GM19452 (cell line): ENCODE measurements around the gene NME5.
"Not testable (repeated sequence)": the region's sequence is repeated elsewhere in the genome, so short reads cannot be mapped to it uniquely, and the experiment has no call there.

Experiments used
- ATAC-seq: cut with Tn5 transposase; IDR thresholded peaks from one replicate; pipeline ENCODE4 v1.9.1; 2021; ENCODE audit not compliant: unreplicated experiment

NME5 gene

GRCh38 chr5:138138949-138139780 lies at the start of gene NME5:
Gene NME5 (minus strand): TSS chr5:138139428. CDS start chr5:138138780, 648 bp downstream.
- ATAC-seq, result no peak

GRCh38 chr5:138188626-138189025 lies 49.4 kb upstream of the NME5 start:
- ATAC-seq, result no peak

GRCh38 chr5:138186002-138186447 lies 46.8 kb upstream of the NME5 start:
- no peak for ATAC-seq

- ATAC-seq, result no peak
Measured at GRCh38 chr5:138182808-138183207, 43.6 kb upstream of the NME5 start.

- ATAC-seq, result no peak
Measured at GRCh38 chr5:138180841-138181240, 41.6 kb upstream of the NME5 start.

- no peak for ATAC-seq
Measured at GRCh38 chr5:138180183-138180782, 41.1 kb upstream of the NME5 start.

GRCh38 chr5:138179277-138179857 lies 40.1 kb upstream of the NME5 start:
- ATAC-seq, result peak; percentile 8

- peak; percentile 78 for ATAC-seq
Measured at GRCh38 chr5:138178516-138179276, 39.5 kb upstream of the NME5 start, which contains the start of the genes BRD8 and KIF20A. Gene BRD8 (minus strand): TSS chr5:138178630. CDS start chr5:138178614, 16 bp downstream. Gene KIF20A (plus strand): TSS chr5:138179112. CDS start chr5:138179681, 569 bp downstream.

- no peak for ATAC-seq
Measured at GRCh38 chr5:138177941-138178515, 38.8 kb upstream of the NME5 start.

- no peak for ATAC-seq
Measured at GRCh38 chr5:138170299-138170698, 31.1 kb upstream of the NME5 start.

GRCh38 chr5:138169124-138169523 lies 29.9 kb upstream of the NME5 start:
- no peak for ATAC-seq

- no peak for ATAC-seq
Measured at GRCh38 chr5:138163721-138164120, 24.5 kb upstream of the NME5 start.

- ATAC-seq, result no peak
Measured at GRCh38 chr5:138160706-138161105, 21.5 kb upstream of the NME5 start.

- no peak for ATAC-seq
Measured at GRCh38 chr5:138159666-138160065, 20.4 kb upstream of the NME5 start.

GRCh38 chr5:138157626-138158025 lies 18.4 kb upstream of the NME5 start:
- ATAC-seq, result no peak

GRCh38 chr5:138155977-138156376 lies 16.7 kb upstream of the NME5 start:
- ATAC-seq, result not testable (repeated sequence)

- ATAC-seq, result no peak
Measured at GRCh38 chr5:138149530-138149929, 10.3 kb upstream of the NME5 start.

GRCh38 chr5:138148811-138149210 lies 9.6 kb upstream of the NME5 start:
- no peak for ATAC-seq

GRCh38 chr5:138143578-138143977 lies 4.3 kb upstream of the NME5 start:
- not testable (repeated sequence) for ATAC-seq

GRCh38 chr5:138141734-138142133 lies 2.5 kb upstream of the NME5 start:
- ATAC-seq, result no peak

GRCh38 chr5:138140268-138140667 lies 1.0 kb upstream of the NME5 start:
- no peak for ATAC-seq
